DOHH2 (cell line): ENCODE data around the gene EPB41L5.

ENCODE experiments used
- H3F3A ChIP-seq: fragments of 200-600 bp; sonication (generic), shearing (Covaris generic); 2 replicates; pipeline ENCODE4 v1.6.0; 2016; ENCODE audit warnings: antibody characterized with exemption, mild to moderate bottlenecking; ENCODE audit not compliant: control insufficient read depth, insufficient read depth
- H3K27ac ChIP-seq: fragments of 200-600 bp; sonication (generic); 2 replicates; pipeline ENCODE4 v1.5.1; 2014; ENCODE audit warnings: low read depth, mild to moderate bottlenecking, low read length, moderate library complexity
- H3K27me3 ChIP-seq: fragments of 200-600 bp; sonication (generic); 2 replicates; pipeline ENCODE4 v1.6.1; 2014; ENCODE audit warnings: mild to moderate bottlenecking, low read length, mixed read lengths; ENCODE audit not compliant: control insufficient read depth
- H3K36me3 ChIP-seq: fragments of 200-600 bp; sonication (generic); 2 replicates; pipeline ENCODE4 v1.6.1; 2014; ENCODE audit warnings: mild to moderate bottlenecking, low read length, moderate library complexity, mixed read lengths; ENCODE audit not compliant: control insufficient read depth
- H3K4me1 ChIP-seq: fragments of 200-600 bp; sonication (generic); 2 replicates; pipeline ENCODE4 v1.6.1; 2014; ENCODE audit warnings: mild to moderate bottlenecking, low read length, mixed read lengths; ENCODE audit not compliant: control insufficient read depth
- H3K4me2 ChIP-seq: fragments of 200-600 bp; sonication (generic); 2 replicates; pipeline ENCODE4 v1.6.0; 2014; ENCODE audit warnings: mild to moderate bottlenecking, low read length, moderate library complexity
- H3K4me3 ChIP-seq: fragments of 200-600 bp; sonication (generic); 2 replicates; pipeline ENCODE4 v1.5.1; 2014; ENCODE audit warnings: mild to moderate bottlenecking, low read length, mixed read lengths
- H3K79me2 ChIP-seq: fragments of 200-600 bp; sonication (generic); 2 replicates; pipeline ENCODE4 v1.6.1; 2014; ENCODE audit warnings: mild to moderate bottlenecking, low read length, mixed read lengths; ENCODE audit not compliant: control insufficient read depth
- H3K9me2 ChIP-seq: fragments of 200-600 bp; sonication (generic); replicated peaks from 2 replicates; pipeline ENCODE4 v1.6.1; 2014; ENCODE audit warnings: mild to moderate bottlenecking, low read length, mixed read lengths; ENCODE audit not compliant: control insufficient read depth
- H3K9me3 ChIP-seq: fragments of 200-600 bp; sonication (generic); 2 replicates; pipeline ENCODE4 v1.6.1; 2014; ENCODE audit warnings: antibody characterized with exemption, low read length, mixed read lengths; ENCODE audit not compliant: control insufficient read depth, insufficient read depth
- H4K20me1 ChIP-seq: fragments of 200-600 bp; sonication (generic); 2 replicates; pipeline ENCODE4 v1.6.0; 2014; ENCODE audit warnings: low read depth, mild to moderate bottlenecking, antibody characterized with exemption, low read length, moderate library complexity; ENCODE audit not compliant: control insufficient read depth, insufficient read depth
- EZH2phosphoT487 ChIP-seq: fragments of 200-600 bp; sonication (generic); IDR thresholded peaks from 2 replicates; pipeline ENCODE4 v1.6.1; 2017; ENCODE audit warnings: borderline replicate concordance, mild to moderate bottlenecking, antibody characterized with exemption, low read length, moderate library complexity, mixed read lengths
- TF ChIP-seq, protein P1 (sequence below): fragments of 200-600 bp; sonication (generic); IDR thresholded peaks from one replicate; pipeline ENCODE4 v1.5.1; 2014; ENCODE audit warnings: antibody characterized with exemption, mild to moderate bottlenecking, low read depth, low read length; ENCODE audit not compliant: poor library complexity, severe bottlenecking

Gene EPB41L5

DNA sequence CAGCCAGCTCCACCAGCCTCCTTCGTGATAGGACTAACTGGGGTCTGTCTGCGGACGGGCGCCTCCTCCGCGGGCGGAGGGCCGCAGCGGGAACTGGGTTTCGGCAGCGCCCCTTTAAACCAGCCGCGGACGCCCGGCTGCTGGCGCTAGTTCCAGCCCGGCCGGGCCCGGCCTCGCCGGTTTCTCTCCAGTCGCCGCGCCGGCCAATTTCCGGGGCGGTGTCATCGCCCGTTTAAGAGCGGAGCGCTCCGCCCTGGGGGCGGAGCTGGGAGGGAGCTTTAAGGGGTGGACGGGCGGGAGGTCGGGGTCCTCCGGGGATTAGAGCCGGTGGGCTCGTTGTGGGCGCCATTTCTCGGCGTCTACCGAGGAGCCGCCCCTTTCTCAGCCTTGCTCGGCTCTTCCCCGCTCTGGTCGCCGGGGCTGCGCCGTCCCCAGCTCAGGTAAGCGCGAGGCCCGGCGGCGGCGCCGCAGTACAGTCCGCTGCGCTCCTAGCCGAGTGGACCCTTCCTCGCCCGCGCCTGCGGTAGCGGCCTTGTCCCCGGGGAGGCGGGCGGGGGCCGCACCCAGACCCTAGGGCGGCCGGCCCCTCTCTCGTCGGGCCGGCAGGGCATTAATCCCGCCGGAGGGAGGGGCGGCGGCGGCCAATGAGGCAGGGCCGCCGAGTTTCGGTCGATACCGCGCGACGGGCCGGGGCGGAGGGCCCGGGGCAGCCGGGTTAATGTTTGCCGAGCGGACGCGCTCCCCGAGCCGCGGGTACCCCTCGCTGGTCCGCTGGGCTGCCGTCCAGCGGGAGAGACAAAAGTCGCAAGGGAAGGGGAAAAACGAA is at the start of gene EPB41L5:
Gene EPB41L5 (plus strand): TSS at position 307 of the 826 bp plus-strand sequence. CDS start 6,008 bp downstream, outside the sequence.
- H3K4me1 ChIP-seq = peaks cover 18% of the 10 kb centered on the region
- no peak within 1 kb of the TSS for H3K27ac ChIP-seq
- H3F3A ChIP-seq = peaks cover 3% of the 10 kb centered on the region; the same call in 1 of the 2 replicates
- H3K9me3 ChIP-seq = no peaks in the 10 kb centered on the region
- peaks cover 17% of the 10 kb centered on the region for H3K27me3 ChIP-seq
- 0 out of 2 replicates have a peak, but pooled peaks cover 4% of the 10 kb centered on the region for H4K20me1 ChIP-seq
- H3K4me3 ChIP-seq = peak within 1 kb of the TSS; percentile 86
- peak within 1 kb of the TSS; percentile 96 for H3K4me2 ChIP-seq
- no peaks in the 10 kb centered on the region; the same call in 1 of the 2 replicates for H3K36me3 ChIP-seq
- H3K9me2 ChIP-seq = no peaks in the 10 kb centered on the region
- TF ChIP-seq EZH2phosphoT487 = no peak
- TF ChIP-seq, protein P1, sequence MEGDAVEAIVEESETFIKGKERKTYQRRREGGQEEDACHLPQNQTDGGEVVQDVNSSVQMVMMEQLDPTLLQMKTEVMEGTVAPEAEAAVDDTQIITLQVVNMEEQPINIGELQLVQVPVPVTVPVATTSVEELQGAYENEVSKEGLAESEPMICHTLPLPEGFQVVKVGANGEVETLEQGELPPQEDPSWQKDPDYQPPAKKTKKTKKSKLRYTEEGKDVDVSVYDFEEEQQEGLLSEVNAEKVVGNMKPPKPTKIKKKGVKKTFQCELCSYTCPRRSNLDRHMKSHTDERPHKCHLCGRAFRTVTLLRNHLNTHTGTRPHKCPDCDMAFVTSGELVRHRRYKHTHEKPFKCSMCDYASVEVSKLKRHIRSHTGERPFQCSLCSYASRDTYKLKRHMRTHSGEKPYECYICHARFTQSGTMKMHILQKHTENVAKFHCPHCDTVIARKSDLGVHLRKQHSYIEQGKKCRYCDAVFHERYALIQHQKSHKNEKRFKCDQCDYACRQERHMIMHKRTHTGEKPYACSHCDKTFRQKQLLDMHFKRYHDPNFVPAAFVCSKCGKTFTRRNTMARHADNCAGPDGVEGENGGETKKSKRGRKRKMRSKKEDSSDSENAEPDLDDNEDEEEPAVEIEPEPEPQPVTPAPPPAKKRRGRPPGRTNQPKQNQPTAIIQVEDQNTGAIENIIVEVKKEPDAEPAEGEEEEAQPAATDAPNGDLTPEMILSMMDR = no peak
- no peaks in the 10 kb centered on the region for H3K79me2 ChIP-seq

DNA sequence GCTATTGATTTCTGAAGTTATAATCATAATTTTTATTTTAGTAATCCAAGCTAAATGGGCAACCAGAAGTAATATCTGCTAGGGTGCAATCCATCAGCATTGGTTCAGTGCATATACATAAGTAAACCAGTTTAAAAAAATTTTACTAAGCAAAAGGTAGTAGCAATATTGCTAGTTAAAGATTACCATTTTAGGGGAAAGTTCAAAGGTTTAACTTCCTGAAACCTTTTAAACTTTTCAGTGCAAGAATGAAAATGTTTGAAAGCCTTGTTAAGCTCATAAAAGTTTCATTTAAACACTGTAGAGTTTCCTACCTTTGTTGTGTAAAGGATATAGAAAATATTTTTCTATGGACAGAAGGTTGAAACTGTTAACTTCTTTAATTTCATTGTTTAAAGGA is 31.0 kb upstream of the EPB41L5 start:
- no peak overlapping the region for H3K4me2 ChIP-seq
- no peak for TF ChIP-seq EZH2phosphoT487
- TF ChIP-seq, protein P1 = no peak
- no peaks in the 10 kb centered on the region for H3F3A ChIP-seq

DNA sequence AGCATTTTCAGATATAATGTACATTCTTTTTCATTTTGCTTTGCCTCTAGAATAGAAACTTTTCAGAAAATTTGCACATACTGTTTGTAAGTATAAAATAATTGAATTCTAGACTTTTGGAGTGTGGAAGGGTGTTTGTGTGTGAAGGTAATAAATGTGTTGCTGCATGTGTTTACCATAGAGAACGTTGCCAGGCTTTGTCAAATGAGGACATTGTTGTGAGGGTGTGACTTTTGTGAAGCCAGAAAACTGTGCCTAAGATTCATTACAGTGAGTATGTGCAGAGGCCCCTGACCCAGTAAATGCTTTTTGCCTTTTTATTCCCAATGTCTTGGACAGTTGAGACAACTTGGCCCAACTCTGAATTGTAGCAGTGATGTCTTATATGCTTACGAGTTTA is 30.4 kb upstream of the EPB41L5 start:
- no peak overlapping the region for H3K4me2 ChIP-seq

More for the DNA sequence above, 31.0 kb upstream of the EPB41L5 start:
- H3K4me3 ChIP-seq = no peak overlapping the region
- no peaks in the 10 kb centered on the region for H3K79me2 ChIP-seq
- no peak overlapping the region for H3K27ac ChIP-seq
- no peaks in the 10 kb centered on the region for H3K9me3 ChIP-seq
- no peaks in the 10 kb centered on the region for H3K9me2 ChIP-seq
- peaks cover 3% of the 10 kb centered on the region; the same call in 1 of the 2 replicates for H3K36me3 ChIP-seq
- H4K20me1 ChIP-seq = no peaks in the 10 kb centered on the region
- no peaks in the 10 kb centered on the region for H3K27me3 ChIP-seq
- no peaks in the 10 kb centered on the region for H3K4me1 ChIP-seq

More for the DNA sequence above, 30.4 kb upstream of the EPB41L5 start:
- TF ChIP-seq, protein P1 = no peak
- no peak for TF ChIP-seq EZH2phosphoT487
- Histone ChIP-seq H3K4me3 (no peak overlapping the region), H3K79me2 (no peaks in the 10 kb centered on the region), H3K27ac (no peak overlapping the region), H4K20me1 (no peaks in the 10 kb centered on the region), H3K4me1 (no peaks in the 10 kb centered on the region), H3K9me3 (no peaks in the 10 kb centered on the region), H3K36me3 (peaks cover 3% of the 10 kb centered on the region; the same call in 1 of the 2 replicates), H3K27me3 (no peaks in the 10 kb centered on the region), H3K9me2 (no peaks in the 10 kb centered on the region), H3F3A (no peaks in the 10 kb centered on the region)
